NCI-H526 (cell line): ENCODE results near the gene SLC25A47.

Source experiments
- DNase-seq, 2 experiments: peaks; one replicate each; lab custom pipeline; 2025; lab: John Stamatoyannopoulos, UW

SLC25A47 gene

DNA sequence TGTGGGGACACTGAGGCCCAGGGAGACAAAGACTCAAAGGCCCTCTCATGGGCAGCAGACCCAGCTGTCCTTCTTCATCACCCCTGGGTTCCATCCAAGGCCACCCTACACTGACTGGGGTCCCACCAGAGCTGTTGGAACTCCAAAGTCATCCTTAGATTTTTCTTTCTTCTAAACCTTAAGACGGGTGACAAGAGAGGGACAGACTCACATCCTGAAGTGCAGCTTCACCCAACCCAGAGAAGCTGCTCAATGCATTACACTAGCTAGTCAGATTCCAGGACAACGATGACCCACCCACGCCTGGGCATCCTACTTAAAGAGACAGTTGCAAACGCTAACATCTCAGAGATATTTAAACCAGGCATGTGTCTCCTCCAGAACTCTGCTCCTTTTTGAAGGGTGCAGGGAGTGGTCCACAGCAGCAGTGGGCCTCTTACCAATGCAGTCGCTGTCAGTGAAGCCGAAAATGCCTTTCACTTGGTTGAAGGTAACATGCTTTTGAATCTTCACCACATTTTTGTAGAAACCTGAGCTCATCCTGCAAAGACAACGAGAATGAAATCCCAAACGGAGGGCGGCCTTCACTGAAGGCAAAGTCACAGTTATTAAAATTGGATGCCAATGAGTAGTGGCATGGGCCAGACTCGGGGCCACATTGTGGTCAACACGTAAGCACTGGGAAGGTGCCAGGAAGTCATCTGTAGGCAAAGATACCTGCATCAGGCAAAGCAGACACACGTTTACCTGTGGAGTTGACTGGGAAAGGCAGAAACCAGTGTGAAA lies 23.4 kb downstream of the SLC25A47 start:
- no peak for DNase-seq

DNA sequence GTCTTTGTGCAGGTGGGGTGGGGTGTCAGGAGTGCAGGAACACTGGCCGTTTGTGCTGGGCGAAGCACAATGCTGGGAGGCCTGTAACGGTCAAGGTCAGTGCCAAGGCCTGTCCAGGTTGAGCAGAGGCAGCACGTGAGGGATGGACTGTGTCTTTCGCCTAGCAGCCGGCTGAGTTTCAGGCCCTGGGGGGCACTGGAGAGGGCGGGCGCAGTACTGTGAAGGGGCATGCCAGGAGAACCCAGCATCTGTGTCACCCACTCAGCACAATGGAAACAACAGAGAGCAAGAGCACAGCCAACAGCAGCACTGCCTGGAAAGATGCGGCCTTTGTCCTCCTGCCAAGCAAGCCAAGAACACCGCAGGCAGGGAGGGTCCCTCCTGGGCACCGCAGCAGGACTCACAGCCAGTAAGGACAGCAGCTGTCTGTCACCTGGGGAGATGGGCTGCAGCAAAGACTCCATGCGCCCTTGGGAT lies 25.2 kb downstream of the SLC25A47 start:
- no peak for DNase-seq

DNA sequence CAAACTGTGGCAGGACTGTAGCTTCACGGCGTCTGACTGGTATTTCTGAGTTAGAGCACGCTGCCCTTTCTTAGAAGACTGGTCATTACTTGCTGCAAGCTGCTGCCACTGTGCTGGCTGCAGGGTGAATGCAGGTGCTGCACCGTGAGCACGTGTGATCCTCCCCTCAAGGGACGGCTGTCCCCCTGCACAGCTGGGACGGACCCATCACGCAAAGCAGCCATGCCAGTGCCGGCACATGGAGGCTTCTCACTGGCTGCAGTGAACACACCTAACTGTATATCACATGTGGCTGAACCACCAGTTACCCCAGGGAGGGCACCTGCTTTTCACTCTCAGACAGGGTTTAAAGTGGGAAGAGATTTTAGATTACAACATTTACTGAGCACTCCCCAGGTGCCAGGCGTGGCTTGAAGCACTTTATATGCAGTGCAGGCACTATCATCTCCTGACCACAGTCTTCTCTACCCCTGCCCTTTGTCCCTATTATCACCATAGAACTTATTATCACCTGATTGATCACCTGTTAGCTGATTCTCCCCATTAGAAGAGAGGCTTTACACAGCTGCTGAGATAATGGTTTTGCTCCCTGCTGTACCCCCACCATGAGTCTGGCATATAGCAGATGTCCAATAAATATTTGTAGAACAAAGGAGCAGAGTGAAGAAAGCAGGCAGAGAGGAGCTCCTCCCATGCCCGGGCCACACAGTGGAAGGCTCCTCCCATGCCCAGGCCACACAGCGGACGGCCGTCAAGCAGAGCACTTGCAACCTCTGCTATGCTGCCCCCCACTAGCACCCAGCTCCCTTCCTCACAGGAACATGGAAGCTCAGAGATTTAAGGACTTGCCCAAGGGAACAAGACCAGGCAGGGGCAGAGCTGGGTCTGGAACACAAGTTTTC lies 25.9 kb downstream of the SLC25A47 start:
- no peak for DNase-seq

DNA sequence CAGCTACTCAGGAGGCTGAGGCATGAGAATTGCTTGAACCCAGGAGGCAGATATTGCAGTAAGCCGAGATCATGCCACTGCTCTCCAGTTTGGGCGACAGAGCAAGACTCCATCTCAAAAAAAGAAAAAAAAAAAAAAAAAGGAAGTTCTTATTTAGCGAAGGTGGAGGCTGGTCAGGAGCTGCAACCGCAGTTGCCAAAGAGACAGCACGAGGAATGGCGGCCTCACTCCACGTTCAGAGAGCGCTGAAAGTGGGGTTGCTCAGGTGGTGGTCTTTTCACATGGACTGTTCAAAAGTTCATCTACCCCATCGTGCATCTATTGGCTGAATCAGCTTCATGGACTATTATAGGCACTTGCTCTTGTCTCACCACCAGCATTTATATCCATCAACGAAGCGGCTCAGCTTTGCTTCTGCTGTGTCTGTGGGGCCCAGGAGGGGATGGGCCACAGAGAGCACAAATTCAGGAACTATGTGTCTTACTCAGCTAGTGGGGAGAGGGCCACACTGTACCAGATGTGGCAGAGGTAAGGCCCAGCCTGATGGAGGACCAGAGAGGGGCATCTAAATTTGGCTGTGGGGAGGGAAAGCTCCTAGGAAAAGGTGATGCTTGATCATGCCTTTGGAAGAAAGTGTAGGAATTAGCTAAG lies 27.3 kb downstream of the SLC25A47 start:
- DNase-seq = no peak

DNA sequence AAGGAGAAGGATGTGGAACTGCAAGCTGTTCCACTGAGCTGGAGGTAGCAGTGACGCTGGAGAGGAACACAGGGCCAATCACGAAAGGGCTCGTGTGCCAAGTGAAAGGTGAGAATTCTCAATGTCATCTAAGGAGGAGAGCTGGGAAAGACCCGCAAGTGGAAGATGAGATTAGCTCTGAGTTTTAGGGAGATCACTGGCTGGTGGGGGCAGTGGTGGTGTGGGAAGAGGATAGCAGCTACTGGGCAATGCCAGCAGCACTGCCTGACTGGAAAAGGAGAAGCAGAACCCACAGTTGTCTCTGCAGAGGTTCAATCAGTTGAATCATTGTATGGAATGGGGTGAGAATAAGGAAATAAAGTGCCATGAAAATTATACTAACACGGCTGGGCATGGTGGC lies 27.8 kb downstream of the SLC25A47 start:
- no peak for DNase-seq

DNA sequence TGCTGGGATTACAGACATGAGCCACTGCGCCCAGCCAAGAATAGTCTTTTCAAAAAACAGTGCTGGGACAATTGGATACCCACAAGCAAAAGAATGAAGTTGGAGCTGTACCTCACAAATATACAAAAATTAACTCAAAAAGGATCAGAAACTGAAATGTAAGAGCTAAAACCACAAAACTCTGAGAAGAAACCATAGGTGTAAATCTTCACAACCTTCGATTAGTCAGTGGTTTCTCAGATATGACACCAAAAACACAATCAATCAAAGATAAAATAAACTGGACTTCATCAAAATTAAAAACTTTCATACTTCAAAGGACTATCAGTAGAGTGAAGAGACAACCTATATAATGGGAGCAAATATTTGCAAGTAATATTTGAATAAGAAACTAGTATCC lies 35.3 kb downstream of the SLC25A47 start:
- no peak for DNase-seq

DNA sequence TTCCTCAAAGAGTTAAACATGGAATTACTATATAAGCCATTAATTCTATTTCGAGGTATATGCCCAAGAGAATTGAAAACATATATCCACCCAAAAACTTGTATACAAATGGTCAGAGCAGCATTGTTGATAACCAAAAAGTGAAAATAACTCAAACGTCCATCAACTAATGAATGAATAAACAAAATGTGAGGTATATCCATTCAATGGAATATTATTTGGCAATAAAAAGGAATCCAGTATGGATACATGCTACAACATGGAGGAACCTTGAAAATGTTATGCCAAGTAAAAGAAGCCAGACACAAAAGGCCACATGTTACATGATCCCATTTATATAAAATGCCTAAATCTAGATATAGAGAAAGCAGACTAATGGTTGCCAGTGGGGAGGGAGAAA lies 36.0 kb downstream of the SLC25A47 start:
- DNase-seq = no peak

DNA sequence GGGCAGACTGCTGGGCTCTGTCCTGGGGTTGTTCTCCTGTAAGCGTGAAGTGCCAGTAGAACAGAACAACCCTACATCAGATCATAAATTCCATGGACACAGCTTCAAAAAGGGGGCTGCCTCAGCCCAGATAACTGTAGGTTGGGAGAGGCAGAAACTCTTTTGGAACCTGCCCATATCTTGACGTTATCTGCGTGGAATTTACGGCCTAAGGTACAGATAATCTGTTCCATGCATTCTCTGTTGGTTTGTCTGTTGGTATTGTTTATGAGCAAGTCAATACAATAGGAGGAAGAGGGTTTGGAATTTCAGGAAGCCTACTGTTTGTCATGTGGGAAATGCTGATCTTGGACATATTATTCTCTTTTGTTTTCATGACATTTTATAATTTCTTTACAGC lies 36.7 kb downstream of the SLC25A47 start:
- DNase-seq = no peak

DNA sequence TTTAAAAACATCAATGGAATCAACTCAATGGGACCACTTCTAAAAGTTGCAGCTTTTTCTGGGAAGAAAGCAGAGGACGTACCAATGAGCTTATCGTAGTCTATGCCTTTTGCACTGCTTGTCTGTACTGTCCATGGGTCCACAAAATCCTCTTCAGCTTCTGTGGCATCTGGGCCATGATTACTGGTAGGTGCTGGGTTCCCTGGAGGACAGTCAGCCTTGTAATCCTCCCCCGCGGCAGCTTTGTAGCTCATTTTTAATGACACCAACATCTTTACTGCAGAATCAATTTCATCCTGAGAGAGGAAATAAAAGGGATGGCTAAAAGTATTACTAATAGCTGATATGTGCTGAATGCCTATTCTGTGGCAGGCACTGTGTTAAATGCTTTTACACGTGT lies 38.5 kb downstream of the SLC25A47 start:
- DNase-seq = no peak

DNA sequence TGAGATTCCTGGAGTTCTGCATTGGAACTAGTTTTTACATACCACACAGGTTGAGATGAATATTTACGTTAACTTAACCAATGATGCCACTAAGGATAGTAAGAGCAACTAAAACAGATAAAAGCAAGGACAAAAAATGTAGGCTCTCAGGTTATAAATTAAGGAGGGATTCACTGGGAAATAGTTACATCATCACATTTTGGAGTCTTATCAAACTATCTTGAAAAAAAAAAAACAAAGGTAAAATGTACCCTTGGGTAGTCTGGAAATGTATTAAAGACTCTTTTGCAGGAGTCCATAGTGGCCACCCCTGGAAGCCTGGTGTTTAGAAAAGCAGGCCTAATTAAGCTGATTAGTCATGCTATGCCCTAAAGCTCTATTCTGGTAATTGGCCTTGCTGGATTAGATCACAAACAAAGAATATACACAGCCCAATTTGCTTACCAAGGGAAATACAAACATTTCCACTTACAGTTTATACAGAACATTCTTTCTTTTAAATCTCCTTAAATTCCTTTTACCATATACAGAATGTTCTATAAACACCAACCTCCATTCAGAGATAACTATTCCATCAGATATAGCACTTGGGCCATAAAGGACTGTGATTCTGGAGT lies 39.3 kb downstream of the SLC25A47 start:
- DNase-seq = no peak

DNA sequence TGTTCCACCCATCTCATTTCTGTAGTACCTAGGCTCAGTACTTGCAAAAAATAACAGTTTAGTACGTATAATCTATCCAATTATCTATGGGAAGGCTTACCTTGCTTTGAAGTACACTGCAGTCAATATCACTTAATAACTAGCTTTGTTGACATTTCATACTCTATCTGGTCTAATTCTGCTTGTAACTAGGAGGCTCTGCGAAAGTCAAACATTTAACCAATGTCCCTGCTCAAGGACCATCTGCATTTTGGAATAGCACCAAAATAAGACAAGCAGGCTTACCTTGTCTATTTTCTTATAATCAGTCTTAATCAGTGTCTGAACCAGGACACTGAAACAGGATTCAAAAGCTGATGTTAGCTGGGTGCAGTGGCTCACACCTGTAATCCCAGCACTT lies 39.9 kb downstream of the SLC25A47 start:
- DNase-seq = no peak

DNA sequence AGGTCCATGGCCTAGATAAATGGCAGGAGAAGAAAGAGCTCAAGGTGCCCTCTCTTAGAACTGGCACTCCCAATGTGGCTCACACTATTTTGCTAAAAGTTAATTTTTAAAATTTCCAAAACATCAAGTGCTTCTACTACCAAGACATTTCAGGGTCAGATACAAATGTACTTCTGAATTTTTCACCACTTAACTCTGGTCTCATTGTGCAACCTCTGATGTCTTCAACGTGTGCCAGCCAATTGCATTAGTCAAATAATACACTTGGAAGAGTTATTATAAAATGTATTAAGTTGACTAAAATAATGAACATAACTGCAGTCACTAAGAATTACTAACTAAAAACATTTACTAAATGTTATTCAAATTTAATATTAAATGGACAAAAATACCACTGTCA lies 41.3 kb downstream of the SLC25A47 start:
- DNase-seq = no peak

DNA sequence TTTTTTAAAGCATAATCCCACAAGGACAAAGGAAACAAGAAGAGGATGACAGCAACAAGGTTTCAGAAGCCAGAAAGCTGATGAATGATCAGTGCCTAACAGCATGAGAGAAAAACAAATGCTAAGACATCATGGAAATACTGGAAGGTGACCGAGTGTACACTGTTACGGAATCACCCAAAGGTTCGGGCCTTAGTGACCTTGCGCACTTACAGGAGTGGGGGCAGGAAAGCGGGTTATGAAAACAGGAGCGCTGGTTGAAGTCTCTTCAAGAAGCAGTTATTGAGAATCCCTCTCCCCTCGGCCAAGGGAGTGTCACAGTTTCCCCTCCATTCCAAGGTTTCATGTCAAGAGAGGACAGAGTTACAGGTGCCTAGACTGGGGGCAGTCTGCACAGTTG lies 42.6 kb downstream of the SLC25A47 start:
- no peak for DNase-seq

DNA sequence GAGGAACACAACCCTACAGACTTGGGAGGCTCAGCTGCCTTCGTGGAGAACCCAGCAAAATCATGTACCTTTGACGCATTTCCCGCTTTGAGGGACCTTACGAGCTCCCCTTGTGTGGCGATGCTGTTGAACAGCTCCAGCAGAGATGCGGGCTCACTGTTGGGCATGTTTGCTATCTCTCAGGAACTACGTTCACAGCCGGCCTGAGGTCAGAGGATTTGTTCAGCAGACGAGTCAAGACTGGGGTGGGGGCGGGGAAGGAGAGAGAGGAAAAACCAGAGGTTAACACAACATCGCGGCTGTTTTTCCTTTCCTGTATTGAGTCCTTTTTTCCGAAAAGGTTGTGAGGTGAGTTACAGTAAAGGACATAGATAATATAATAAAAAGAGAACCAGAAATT lies 45.9 kb downstream of the SLC25A47 start:
- no peak for DNase-seq

DNA sequence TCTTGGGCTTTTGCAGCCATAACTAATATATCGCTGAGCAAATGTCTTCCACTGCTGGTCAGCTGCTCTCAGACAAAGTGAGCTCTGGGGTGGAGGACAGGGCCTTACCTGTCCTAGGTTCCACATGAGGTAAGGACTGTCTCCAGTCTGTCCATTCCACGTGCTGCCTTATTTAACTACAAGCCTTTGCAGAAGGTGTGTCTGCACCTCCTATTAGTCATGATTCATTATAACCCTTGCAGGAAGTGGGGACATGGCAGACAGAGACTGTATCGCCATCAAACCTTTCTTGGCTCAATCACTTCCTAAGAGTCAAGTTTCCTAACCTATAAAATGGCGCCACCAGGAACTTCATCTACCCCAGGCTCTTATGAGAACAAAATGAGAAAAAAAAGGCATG lies 46.9 kb downstream of the SLC25A47 start:
- no peak for DNase-seq

DNA sequence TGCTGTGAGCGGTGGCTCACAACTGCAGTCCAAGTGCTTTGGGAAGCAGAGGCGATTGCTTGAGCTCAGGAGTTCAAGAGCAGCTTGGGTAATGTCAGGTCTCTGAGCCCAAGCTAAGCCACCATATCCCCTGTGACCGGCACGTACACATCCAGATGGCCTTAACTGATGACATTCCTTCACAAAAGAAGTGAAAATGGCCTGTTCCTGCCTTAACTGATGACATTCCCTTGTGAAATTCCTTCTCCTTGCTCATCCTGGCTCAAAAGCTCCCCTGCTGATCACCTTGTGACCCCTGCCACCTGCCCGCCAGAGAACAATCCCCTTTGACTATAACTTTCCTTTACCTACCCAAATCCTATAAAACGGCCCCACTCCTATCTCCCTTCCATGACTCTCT lies 48.6 kb downstream of the SLC25A47 start:
- no peak for DNase-seq

DNA sequence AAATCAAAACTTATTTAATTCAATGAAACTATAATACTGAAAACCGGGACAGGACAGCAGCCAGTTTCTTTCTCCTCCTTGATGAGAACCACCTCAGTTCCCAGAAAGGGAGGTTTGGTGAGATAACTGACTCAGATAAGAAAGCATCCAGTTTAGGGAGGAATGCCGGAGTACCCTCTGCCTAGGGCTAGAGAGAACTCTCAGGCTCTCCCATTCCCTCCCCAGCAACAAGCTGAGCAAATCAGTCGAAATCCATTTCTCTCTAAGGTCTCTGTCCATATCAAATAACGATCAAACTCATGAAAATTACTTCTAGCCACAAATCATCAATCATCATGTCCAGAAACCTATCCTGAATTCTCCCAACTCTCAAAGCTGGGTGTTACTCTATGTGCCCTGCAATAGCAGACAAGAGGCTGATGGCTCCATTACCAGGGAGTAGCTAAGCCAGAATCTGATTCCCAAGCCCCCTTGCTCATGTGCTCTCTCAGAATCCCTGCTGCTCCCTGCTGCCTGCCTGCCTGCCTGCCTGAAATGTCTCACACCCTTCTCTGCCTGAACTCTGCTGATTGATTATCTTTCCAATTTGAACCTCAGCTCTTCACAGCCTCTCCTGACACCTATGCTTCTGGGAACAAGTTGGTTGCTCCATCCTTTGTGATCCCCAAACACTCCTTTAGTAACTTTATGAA lies 49.4 kb downstream of the SLC25A47 start:
- DNase-seq = no peak

DNA sequence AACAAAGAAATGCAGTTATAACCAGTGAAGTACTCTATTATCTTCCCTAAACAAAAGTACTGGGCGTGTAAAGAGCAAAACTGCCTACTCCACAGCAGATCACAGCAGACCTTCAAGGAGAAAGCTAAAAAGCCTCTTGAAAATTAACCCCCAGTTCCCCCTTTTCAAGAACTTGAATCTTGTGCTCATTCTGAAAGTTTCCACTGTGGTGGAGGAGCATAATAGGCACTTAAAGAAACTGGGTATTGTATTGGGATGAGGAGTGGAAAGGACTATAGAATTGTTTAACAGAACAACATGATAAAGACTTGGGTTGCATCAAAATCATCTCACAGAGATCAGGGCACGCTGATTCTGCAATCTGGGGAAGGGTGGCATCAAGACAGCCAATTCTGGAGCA lies 51.1 kb downstream of the SLC25A47 start:
- DNase-seq = no peak

DNA sequence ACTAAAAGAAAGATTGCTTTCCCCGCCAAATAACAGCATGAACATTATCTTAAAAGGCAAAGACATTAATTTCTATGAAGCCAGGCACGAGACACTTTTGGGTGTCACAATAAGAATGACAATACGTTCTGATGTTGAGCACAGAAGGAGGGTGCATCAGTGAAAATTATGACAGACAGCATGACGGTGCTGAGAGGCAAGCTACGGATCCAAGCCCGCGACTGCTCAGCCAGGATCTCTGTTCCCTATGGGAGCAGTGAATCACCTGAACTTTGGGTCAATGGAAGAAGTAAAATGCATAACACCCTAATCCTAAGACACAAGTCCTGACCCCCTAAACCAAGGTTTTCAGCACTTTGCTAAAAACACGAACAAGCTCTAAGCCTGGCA lies 51.7 kb downstream of the SLC25A47 start:
- no peak for DNase-seq

DNA sequence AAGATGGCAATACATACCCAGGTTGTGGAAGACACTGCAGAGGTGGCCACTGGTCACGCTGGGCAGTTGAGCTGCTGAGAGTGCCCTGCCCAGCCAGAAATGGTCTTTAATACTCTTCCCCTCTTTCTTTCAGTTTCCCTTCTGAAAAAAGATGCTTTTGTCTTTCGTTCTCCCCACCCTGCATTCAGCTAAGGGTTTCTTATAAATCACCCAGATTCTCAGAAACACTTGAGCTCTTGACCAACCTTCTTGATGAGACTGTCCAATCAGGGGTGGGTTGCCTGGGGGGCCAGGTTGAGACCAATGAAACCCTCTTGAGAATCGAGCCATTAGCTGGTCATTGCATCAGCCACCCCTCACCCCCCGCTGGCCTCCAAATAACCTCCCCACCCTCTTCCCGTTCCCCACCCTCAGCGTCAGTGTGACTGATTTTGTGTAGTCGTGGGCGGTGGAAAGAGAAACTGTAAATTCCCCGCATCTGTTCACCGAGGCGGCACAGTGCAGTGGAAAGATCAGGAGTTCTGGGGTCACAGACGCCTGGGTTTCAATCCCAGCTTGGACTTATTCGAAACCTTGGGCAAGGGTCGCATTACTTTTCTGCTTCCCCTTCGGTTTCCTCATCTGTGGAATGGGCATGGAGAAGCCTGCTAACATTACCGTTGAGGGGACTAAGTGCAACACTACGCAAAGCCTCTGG lies 52.3 kb downstream of the SLC25A47 start:
- DNase-seq = no peak
